ENCODE measurements around the gene CNGA3.

CNGA3 gene

DNA sequence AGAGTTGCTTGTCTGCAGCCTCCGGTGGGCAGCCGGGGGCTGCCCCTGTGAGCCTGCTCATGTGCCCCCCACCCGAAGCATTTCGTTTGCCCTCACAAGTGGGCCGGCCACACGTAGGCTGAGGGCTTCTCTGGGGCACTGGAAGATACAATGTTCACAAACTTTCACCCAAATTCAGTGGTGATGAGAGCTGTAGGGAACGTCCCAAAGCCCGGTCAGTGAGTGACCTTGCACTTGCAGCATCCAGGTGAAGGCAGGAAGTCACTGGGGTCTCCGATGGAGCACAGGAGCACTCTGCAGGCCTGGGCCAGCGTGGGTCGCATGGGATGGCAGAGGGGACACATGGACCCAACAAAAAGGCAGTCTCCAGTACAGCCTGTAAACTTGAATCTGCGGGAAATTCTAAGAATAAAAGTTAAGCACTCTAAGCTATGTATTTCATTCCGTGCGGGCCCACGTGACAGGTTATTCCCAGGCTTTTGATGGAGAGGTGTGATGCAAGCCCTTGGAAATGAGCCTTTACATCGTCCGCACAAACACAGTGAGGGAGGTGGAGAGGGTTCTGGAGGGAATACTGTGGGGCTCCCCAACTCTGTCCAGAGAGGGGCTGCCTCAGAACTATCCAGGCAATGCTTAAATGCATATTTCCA, 42.5 kb downstream of the CNGA3 start:
- no peaks in the 10 kb centered on the region for H3K27me3 ChIP-seq
- no peaks in the 10 kb centered on the region for H3K36me3 ChIP-seq
- DNase-seq: no peak
- no peak overlapping the region for H3K4me3 ChIP-seq (ENCODE audit: low read depth, low read length)
- TF ChIP-seq, protein P1, sequence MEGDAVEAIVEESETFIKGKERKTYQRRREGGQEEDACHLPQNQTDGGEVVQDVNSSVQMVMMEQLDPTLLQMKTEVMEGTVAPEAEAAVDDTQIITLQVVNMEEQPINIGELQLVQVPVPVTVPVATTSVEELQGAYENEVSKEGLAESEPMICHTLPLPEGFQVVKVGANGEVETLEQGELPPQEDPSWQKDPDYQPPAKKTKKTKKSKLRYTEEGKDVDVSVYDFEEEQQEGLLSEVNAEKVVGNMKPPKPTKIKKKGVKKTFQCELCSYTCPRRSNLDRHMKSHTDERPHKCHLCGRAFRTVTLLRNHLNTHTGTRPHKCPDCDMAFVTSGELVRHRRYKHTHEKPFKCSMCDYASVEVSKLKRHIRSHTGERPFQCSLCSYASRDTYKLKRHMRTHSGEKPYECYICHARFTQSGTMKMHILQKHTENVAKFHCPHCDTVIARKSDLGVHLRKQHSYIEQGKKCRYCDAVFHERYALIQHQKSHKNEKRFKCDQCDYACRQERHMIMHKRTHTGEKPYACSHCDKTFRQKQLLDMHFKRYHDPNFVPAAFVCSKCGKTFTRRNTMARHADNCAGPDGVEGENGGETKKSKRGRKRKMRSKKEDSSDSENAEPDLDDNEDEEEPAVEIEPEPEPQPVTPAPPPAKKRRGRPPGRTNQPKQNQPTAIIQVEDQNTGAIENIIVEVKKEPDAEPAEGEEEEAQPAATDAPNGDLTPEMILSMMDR (IDR thresholded peaks at IDR 0.05; ENCODE audit: low read depth, low read length): no peak
- no peaks in the 10 kb centered on the region for H3K4me1 ChIP-seq
- no peaks in the 10 kb centered on the region for H3K9me3 ChIP-seq

DNA sequence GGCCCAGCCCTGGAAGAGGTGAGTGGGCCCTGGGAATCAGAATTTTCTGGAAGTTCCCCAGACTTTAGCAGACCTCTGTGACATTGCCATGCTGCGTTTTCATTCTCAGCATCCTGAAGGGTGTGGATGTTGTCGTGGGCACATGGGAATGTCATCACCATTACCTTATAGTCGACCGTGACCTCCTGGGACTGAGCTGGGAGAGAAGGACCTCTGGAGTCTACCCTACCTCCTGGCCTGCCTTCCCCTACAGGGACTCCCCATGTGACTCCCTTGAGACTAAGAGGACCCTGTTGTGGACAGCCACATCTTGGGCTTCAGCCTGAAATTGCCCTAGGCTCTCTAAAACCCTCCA, 43.0 kb downstream of the CNGA3 start:
- no peak for DNase-seq
- Histone ChIP-seq H3K9me3 (no peaks in the 10 kb centered on the region), H3K36me3 (no peaks in the 10 kb centered on the region), H3K4me1 (no peaks in the 10 kb centered on the region), H3K4me3 (ENCODE audit: low read depth, low read length) (no peak overlapping the region), H3K27me3 (no peaks in the 10 kb centered on the region)
- TF ChIP-seq, protein P1 (IDR thresholded peaks at IDR 0.05; ENCODE audit: low read depth, low read length): no peak

DNA sequence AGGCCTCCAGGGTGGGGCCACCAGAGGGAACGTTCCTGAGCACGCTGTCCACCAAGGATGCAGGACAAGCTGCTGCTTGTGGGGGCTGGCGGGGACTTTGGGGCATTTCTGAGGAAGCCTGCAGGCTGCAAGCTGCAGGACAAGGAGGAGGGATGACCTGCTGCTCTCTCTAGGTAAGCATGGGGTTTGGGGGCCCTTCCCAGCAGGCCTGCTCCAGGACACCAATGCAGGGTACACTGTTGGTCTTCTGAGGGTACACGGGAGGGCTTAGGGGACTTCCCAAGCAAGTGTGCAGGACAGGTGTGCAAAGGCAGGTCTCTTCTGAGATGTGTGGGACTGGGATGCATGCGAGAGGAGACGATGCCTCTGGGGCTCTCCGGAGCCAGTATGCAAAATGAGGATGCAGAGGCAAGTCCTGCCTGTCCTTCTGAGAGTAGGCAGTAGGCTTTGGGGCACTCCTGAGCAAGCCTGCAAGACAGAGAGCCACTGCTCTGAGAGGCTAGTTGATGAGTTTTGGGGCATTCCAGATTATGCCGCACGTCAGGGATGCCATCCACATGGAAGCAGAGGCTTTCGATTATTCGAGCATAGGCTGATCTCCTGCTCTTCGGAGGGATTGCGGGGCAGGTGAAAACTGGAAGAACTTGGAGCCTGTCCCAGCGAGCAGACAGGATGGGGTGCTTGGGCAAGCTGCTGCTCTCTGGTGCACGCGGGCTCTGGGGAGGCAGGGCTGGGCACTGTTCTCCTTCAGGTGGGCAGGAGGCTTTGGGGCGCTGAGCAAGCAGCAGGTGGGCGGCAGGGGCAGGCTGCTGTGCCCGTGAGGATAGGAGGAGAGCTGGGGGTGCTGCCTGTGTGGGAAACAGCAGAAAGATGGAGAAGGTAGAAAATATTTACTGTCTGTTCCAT, 44.6 kb downstream of the CNGA3 start:
- no peaks in the 10 kb centered on the region for H3K9me3 ChIP-seq
- H3K4me3 ChIP-seq (ENCODE audit: low read depth, low read length): no peak overlapping the region
- H3K27me3 ChIP-seq: no peaks in the 10 kb centered on the region
- DNase-seq: no peak
- H3K4me1 ChIP-seq: no peaks in the 10 kb centered on the region
- H3K36me3 ChIP-seq: no peaks in the 10 kb centered on the region
- TF ChIP-seq, protein P1 (IDR thresholded peaks at IDR 0.05; ENCODE audit: low read depth, low read length): no peak

DNA sequence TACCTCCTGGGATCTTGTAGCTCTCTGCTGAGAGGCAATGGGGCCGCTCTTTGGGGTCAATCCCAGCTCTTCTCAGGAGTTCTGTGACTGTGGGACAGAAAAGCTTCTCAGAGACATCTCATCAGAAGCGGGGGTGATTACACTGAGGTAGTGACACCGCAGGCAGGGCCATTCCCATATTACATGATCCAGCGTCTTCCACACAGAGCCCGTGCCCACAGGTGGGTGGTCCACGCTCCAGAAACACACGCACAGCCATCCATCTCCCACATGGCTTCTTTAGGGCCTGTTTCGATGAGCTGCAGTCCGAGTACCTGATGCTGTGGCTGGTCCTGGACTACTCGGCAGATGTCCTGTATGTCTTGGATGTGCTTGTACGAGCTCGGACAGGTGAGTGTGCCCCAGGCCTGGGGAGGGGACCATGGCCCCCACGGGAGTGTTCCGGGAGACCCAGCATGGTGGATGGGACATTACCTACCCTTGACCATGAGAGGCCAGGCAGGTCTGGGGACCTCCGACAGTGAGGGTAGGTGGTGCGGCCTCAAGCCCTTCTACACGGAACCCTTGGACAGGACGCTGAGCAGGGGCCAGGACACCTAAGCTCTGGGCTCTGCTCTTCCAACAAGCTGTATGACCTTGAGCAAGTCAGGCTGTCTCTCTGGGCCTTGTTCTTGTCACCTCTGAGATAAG, 45.5 kb downstream of the CNGA3 start:
- no peaks in the 10 kb centered on the region for H3K27me3 ChIP-seq
- H3K36me3 ChIP-seq: no peaks in the 10 kb centered on the region
- H3K9me3 ChIP-seq: no peaks in the 10 kb centered on the region
- DNase-seq: no peak
- H3K4me3 ChIP-seq (ENCODE audit: low read depth, low read length): no peak overlapping the region
- no peaks in the 10 kb centered on the region for H3K4me1 ChIP-seq
- TF ChIP-seq, protein P1 (IDR thresholded peaks at IDR 0.05; ENCODE audit: low read depth, low read length): no peak

DNA sequence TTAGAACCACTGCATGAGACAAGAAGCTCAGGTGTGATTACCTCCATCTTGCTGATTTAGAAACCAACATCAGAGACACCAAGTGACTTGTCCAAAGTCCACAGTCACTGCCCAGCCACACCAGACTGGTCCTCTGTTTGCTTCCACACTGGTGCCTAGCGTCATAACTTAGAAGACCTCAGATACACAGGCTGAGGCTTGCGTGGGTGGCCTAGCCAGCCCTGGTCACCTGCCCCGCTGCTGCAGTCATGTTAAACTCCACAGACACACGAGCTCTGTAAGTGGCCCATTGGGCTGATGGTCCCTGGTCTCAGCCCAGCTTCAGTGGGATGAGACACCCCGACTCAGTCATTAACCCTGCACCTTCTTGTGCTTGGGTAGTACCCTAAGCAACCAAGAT, 47.1 kb downstream of the CNGA3 start:
- no peak for DNase-seq
- TF ChIP-seq, protein P1 (IDR thresholded peaks at IDR 0.05; ENCODE audit: low read depth, low read length): no peak

More for the DNA sequence above, 47.1 kb downstream of the CNGA3 start:
- Histone ChIP-seq H3K9me3 (no peaks in the 10 kb centered on the region), H3K4me1 (no peaks in the 10 kb centered on the region), H3K27me3 (no peaks in the 10 kb centered on the region), H3K36me3 (no peaks in the 10 kb centered on the region), H3K4me3 (ENCODE audit: low read depth, low read length) (no peak overlapping the region)
